B cell (primary cell): ENCODE data around the gene CFAP61. TPM values are rescaled to one million over a fixed set of nuclear protein-coding genes. Genes with fewer than 3 reads are reported as not detected.

Source experiments
- ATAC-seq: fragments of 200-7000 bp; cut with Tn5 transposase; one replicate; pipeline ENCODE4 v1.10.0; 2021; ENCODE audit warnings: low read depth, mild to moderate bottlenecking, moderate number of reproducible peaks, moderate library complexity
- CTCF ChIA-PET: fragments of 350-600 bp; sonication (Branson Sonifier 250); formaldehyde crosslinking; loops from one replicate; lab custom pipeline; 2021; ENCODE audit warnings: antibody characterized with exemption, inconsistent platforms; lab: Charles Lee
- POLR2A ChIA-PET: fragments of 350-600 bp; sonication (Branson Sonifier 250); formaldehyde crosslinking; loops from one replicate; lab custom pipeline; 2021; ENCODE audit warnings: antibody characterized with exemption; lab: Charles Lee
- DNase-seq: peaks from one replicate; pipeline ENCODE4 v3.0.0; 2013
- H2AFZ ChIP-seq: 2 replicates; pipeline ENCODE4 v1.6.1; 2012; ENCODE audit warnings: mild to moderate bottlenecking, low read depth, low read length; ENCODE audit not compliant: insufficient read depth, poor library complexity, severe bottlenecking
- H3K27ac ChIP-seq, 2 donors: 1 replicate in 1 of 2; 2 replicates in 1 of 2; pipeline ENCODE4 v1.5.1; 2012 to 2013; ENCODE audit warnings: low read length in 2 of 2, mild to moderate bottlenecking in 2 of 2, moderate library complexity in 1 of 2
- H3K27me3 ChIP-seq, 4 experiments: fragments of 200-600 bp in 1 of 4; sonication (generic) in 1 of 4; replicated peaks in 1 of 4; 1 replicate in 2 of 4; 2 replicates in 2 of 4; pipeline versions ENCODE4 v1.6.1 to v1.7.0; 2013 to 2016; ENCODE audit warnings: low read length in 3 of 4, mild to moderate bottlenecking in 2 of 4, mixed read lengths in 1 of 4, moderate library complexity in 1 of 4; ENCODE audit not compliant: insufficient read depth in 4 of 4, control insufficient read depth in 3 of 4; ENCODE audit errors: control extremely low read depth in 1 of 4
- H3K36me3 ChIP-seq, 2 experiments: replicated peaks in 1 of 2; 1 replicate in 1 of 2; 2 replicates in 1 of 2; pipeline versions ENCODE4 v1.6.1 to v1.7.1; 2013; ENCODE audit warnings: low read length in 1 of 2; ENCODE audit not compliant: insufficient read depth in 2 of 2, control insufficient read depth in 1 of 2; ENCODE audit errors: control extremely low read depth in 1 of 2, extremely low read depth in 1 of 2
- H3K4me1 ChIP-seq, 2 donors: fragments of 200-600 bp in 1 of 2; sonication (generic) in 1 of 2; 1 replicate in 1 of 2; 2 replicates in 1 of 2; pipeline versions ENCODE4 v1.5.1 to v1.6.1; 2013 to 2017; ENCODE audit warnings: low read length in 2 of 2; ENCODE audit not compliant: control insufficient read depth in 2 of 2, insufficient read depth in 2 of 2
- H3K4me2 ChIP-seq: replicated peaks from 2 replicates; pipeline ENCODE3; 2012; ENCODE audit warnings: mild to moderate bottlenecking, low read depth, low read length; ENCODE audit not compliant: poor library complexity, severe bottlenecking
- H3K4me3 ChIP-seq, 5 experiments: fragments of 200-600 bp in 1 of 5; sonication (generic) in 1 of 5; 1 replicate in 3 of 5; 2 replicates in 2 of 5; pipeline versions ENCODE4 v1.5.1 to v1.7.0; 2011 to 2016; ENCODE audit warnings: low read length in 4 of 5, mild to moderate bottlenecking in 4 of 5, low read depth in 2 of 5, control low read depth in 1 of 5, moderate library complexity in 1 of 5; ENCODE audit not compliant: insufficient read depth in 1 of 5; ENCODE audit errors: control extremely low read depth in 1 of 5, extremely low read depth in 1 of 5
- H3K79me2 ChIP-seq: fragments of 200-600 bp; sonication (generic); one replicate; pipeline ENCODE4 v1.6.0; 2016; ENCODE audit warnings: low read length; ENCODE audit not compliant: control insufficient read depth, insufficient read depth
- H3K9ac ChIP-seq: fragments of 200-600 bp; sonication (generic); 2 replicates; pipeline ENCODE4 v1.6.1; 2017; ENCODE audit warnings: mild to moderate bottlenecking, low read length, moderate library complexity
- H3K9me3 ChIP-seq, 3 donors: one replicate each; pipeline versions ENCODE4 v1.6.1 to v1.7.1; 2013; ENCODE audit warnings: low read length in 2 of 3; ENCODE audit not compliant: control insufficient read depth in 2 of 3, insufficient read depth in 1 of 3; ENCODE audit errors: control extremely low read depth in 1 of 3
- H4K20me1 ChIP-seq: 2 replicates; pipeline ENCODE4 v1.6.0; 2012; ENCODE audit warnings: mild to moderate bottlenecking, low read length; ENCODE audit not compliant: insufficient read depth, control insufficient read depth, poor library complexity, severe bottlenecking
- H3K27ac Mint-ChIP-seq: one replicate; pipeline ENCODE4 v1.8.0; 2021; ENCODE audit warnings: mixed read lengths
- H3K27me3 Mint-ChIP-seq: one replicate; pipeline ENCODE4 v1.8.0; 2021; ENCODE audit warnings: mixed read lengths
- H3K4me1 Mint-ChIP-seq: one replicate; pipeline ENCODE4 v1.8.0; 2021; ENCODE audit warnings: mixed read lengths
- H3K4me3 Mint-ChIP-seq: one replicate; pipeline ENCODE4 v1.8.0; 2021; ENCODE audit warnings: mixed read lengths
- H3K9me3 Mint-ChIP-seq: one replicate; pipeline ENCODE4 v1.8.0; 2022; ENCODE audit warnings: mixed read lengths; ENCODE audit not compliant: insufficient read depth
- CTCF ChIP-seq: fragments of 200-600 bp; IDR thresholded peaks from one replicate; pipeline ENCODE4 v1.8.0; 2022; ENCODE audit warnings: antibody characterized with exemption, mild to moderate bottlenecking
- EZH2 ChIP-seq: IDR thresholded peaks from 2 replicates; pipeline ENCODE4 v1.6.1; 2012; ENCODE audit warnings: borderline replicate concordance, low read depth, mild to moderate bottlenecking, moderate library complexity, low read length; ENCODE audit not compliant: insufficient read depth, poor library complexity, severe bottlenecking
- WGBS: methylation state at CpG from one replicate; pipeline ENCODE4 v1.1.5; 2013; ENCODE audit warnings: missing lambda C conversion rate; ENCODE audit not compliant: insufficient coverage; 5-methylcytosine and 5-hydroxymethylcytosine counted together
- intact Hi-C: fragments of 100-400 bp; cut with micrococcal nuclease; formaldehyde crosslinking; loops from one replicate; pipeline ENCODE4 v1.10.0; 2022
- polyA plus RNA-seq: library from polyadenylated mRNA; depleted of rRNA; stranded (reverse); fragments of >200 nt; gene quantifications from 2 replicates; pipeline ENCODE4 v1.2.3, GENCODE V29; 2012
- total RNA-seq, 2 donors: library from RNA; stranded (reverse); fragments of 120-200 nt in 1 of 2; gene quantifications; 1 replicate in 1 of 2; 2 replicates in 1 of 2; pipeline versions ENCODE4 v1.2.3 to v1.2.4, GENCODE V29; 2013 to 2022

CFAP61 gene
- total and polyA plus RNA-seq, 2 donors (not counting 1 experiment from before 2014, with no cell fraction given): not detected

GRCh38 chr20:20209684-20210083, 157.4 kb downstream of the CFAP61 start:
- Histone ChIP-seq H3K27ac (no peak overlapping the region), H3K79me2 (no peaks in the 10 kb centered on the region), H3K9ac (no peak overlapping the region), H3K4me2 (no peak overlapping the region), H3K36me3 (no peaks in the 10 kb centered on the region), H3K27me3 (peaks cover 0 to 4% (median 0%) of the 10 kb centered on the region in 4 experiments), H3K4me3 (no peak overlapping the region), H3K9me3 (no peaks in the 10 kb centered on the region), H2AFZ (no peak overlapping the region), H3K4me1 (no peaks in the 10 kb centered on the region), H4K20me1 (no peaks in the 10 kb centered on the region)
- TF ChIP-seq CTCF (no peak), EZH2 (no peak)
- Mint-ChIP-seq H3K4me3 (no peak overlapping the region), H3K27ac (no peak overlapping the region), H3K4me1 (no peaks in the 10 kb centered on the region), H3K9me3 (no peaks in the 10 kb centered on the region), H3K27me3 (peaks cover 11% of the 10 kb centered on the region)
- ATAC-seq: no peak
- DNase-seq: no peak
- CTCF ChIA-PET: no interaction called here
- 92% methylated on average over 5 of the region's 5 CpGs for WGBS
- intact Hi-C loops: no loop called here
- POLR2A ChIA-PET: no interaction called here

DNA sequence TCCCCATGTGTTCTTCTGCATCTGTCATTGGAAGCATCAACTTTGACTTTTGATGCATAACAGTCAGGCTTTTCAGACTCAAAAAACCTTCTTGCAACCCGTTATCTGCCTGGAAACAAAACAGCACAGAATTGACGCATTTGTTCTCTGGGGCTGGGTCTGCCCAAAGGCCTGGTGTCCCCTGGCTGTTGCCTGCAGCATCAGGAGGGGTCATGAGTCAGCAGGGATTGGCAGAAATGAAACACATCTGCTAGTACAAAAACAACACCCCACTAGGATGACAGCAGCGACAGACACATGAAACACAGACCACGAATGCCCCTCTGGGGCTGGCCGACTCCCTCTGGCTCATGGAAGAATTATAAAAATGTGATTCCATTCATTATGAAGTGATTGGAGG, 158.0 kb downstream of the CFAP61 start:
- Histone ChIP-seq H3K4me2 (no peak overlapping the region), H3K4me3 (no peak overlapping the region), H3K27ac (no peak overlapping the region), H3K9ac (no peak overlapping the region), H2AFZ (no peak overlapping the region), H4K20me1 (no peaks in the 10 kb centered on the region), H3K79me2 (no peaks in the 10 kb centered on the region), H3K27me3 (peaks cover 0 to 4% (median 0%) of the 10 kb centered on the region in 4 experiments), H3K9me3 (no peaks in the 10 kb centered on the region), H3K36me3 (no peaks in the 10 kb centered on the region), H3K4me1 (no peaks in the 10 kb centered on the region)
- POLR2A ChIA-PET: no interaction called here
- DNase-seq (no peak), ATAC-seq (no peak)
- H3K4me3 Mint-ChIP-seq: no peak overlapping the region
- peaks cover 10% of the 10 kb centered on the region for H3K27me3 Mint-ChIP-seq
- WGBS: 88% methylated on average over 2 of the region's 5 CpGs
- CTCF ChIA-PET: no interaction called here
- no peak for TF ChIP-seq EZH2
- TF ChIP-seq CTCF: no peak
- H3K9me3 Mint-ChIP-seq: no peaks in the 10 kb centered on the region
- no peaks in the 10 kb centered on the region for H3K4me1 Mint-ChIP-seq
- intact Hi-C loops: no loop called here
- no peak overlapping the region for H3K27ac Mint-ChIP-seq
